Right lobe of liver (tissue), 6 donors: Measurements from ENCODE around the gene PLPP6. TPM values are rescaled to one million over a fixed set of nuclear protein-coding genes. Genes with fewer than 3 reads are reported as not detected.

Source experiments
- ATAC-seq, 4 donors: fragments of 200-7000 bp; cut with Tn5 transposase; one replicate each; pipeline ENCODE4 v1.9.1; 2020; ENCODE audit warnings: mild to moderate bottlenecking in 4 of 4, moderate library complexity in 4 of 4
- DNase-seq, 3 donors: peaks; one replicate each; pipeline ENCODE4 v3.0.0-alpha.2; 2020
- H3K27ac ChIP-seq, 3 donors: fragments of 200-600 bp; one replicate each; pipeline ENCODE4 v1.8.0; 2022
- H3K27me3 ChIP-seq, 2 donors: fragments of 200-600 bp; one replicate each; pipeline ENCODE4 v1.8.0; 2022
- H3K36me3 ChIP-seq, 4 donors: fragments of 200-600 bp; sonication (generic) in 1 of 4; one replicate each; pipeline versions ENCODE4 v1.5.1 to v1.8.0; 2017 to 2022; ENCODE audit warnings: control low read depth in 1 of 4
- H3K4me1 ChIP-seq, 4 donors: fragments of 200-600 bp; sonication (generic) in 1 of 4; one replicate each; pipeline versions ENCODE4 v1.5.1 to v1.8.0; 2017 to 2022; ENCODE audit warnings: control low read depth in 1 of 4
- H3K4me3 ChIP-seq, 3 donors: fragments of 200-600 bp; one replicate each; pipeline ENCODE4 v1.8.0; 2022
- H3K9me3 ChIP-seq, 4 donors: fragments of 200-600 bp; sonication (generic) in 1 of 4; one replicate each; pipeline versions ENCODE4 v1.5.1 to v1.8.0; 2017 to 2022; ENCODE audit warnings: control low read depth in 1 of 4
- POLR2A ChIP-seq: fragments of 450-650 bp; IDR thresholded peaks from one replicate; pipeline ENCODE4 v1.6.1; 2017; ENCODE audit warnings: antibody characterized with exemption, mild to moderate bottlenecking
- WGBS: methylation state at CpG from one replicate; pipeline ENCODE4 v1.1.6; 2018; ENCODE audit warnings: low coverage, low lambda C conversion rate; ENCODE audit not compliant: insufficient coverage; ENCODE audit errors: missing lambda C conversion rate; 5-methylcytosine and 5-hydroxymethylcytosine counted together
- intact Hi-C, 2 donors: fragments of 100-400 bp; cut with DNase I; formaldehyde crosslinking; loops; one replicate each; pipeline versions ENCODE4 v1.11.2 to v1.14.1; 2022
- total RNA-seq, 6 experiments: library from RNA; depleted of rRNA in 2 of 6; stranded (reverse); fragments of >200 nt in 2 of 6; fragmentation: NEBNext Ultra II Directional in 3 of 6; extraction: Animal tissue kit (Norgen Biotek cat#: 25700) in 3 of 6; gene quantifications; one replicate each; pipeline versions ENCODE4 v1.1.0 to v1.2.4, GENCODE V29; 2016 to 2023
- TF ChIP-seq, protein P1 (sequence below), 4 donors: fragments of 200-600 bp in 3 of 4; fragments of 450-650 bp in 1 of 4; IDR thresholded peaks; one replicate each; pipeline versions ENCODE4 v1.5.1 to v1.8.0; 2016 to 2022; ENCODE audit warnings: antibody characterized with exemption in 4 of 4, mild to moderate bottlenecking in 2 of 4
- donor health status: DM: no; HTN: yes; CAD: no.
- donor health status: DM: no; HTN: no; CAD: no.
- donor health status: DM: no; HTN: no; CAD: no.
- donor health status: DM: no; HTN: yes; CAD: no.
- donor health status: DM: no; HTN: yes; CAD: no.

The PLPP6 gene
- total RNA-seq, 6 experiments from 2014 or later = 7.8 to 12.4 (median 9.3) TPM

DNA sequence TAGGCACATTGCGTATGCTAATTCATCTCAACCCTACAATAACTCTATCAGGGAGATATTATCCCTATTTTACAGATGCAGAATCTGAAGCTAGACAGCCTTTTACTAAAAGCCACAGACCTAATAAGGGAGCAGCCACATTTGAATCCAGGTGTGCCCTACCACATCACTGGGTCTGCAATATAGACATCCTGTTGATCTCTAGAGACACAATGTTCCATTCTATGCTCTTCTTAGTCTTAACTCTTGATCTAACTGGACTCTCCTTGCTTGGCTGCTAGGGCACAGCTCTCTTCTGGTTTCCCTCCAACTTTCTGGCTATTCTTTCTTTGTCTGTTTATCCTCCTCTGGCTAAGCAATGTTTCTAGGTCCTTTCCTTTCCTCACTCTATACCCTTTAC, 5.6 kb downstream of the PLPP6 start:
- Histone ChIP-seq H3K27ac (no peak overlapping the region), H3K27me3 (no peaks in the 10 kb centered on the region), H3K9me3 (no peaks in the 10 kb centered on the region), H3K4me1 (peaks cover 0 to 29% (median 8%) of the 10 kb centered on the region in 4 donors), H3K36me3 (no peaks in the 10 kb centered on the region), H3K4me3 (no peak overlapping the region)
- ATAC-seq (no peak), DNase-seq (no peak)
- intact Hi-C loops = loop anchor here in 1 of 2 donors (10.0 kb wide), 1 partner anchor 77 kb away; the partner anchor contains the start of gene AK3
- WGBS = 100% methylated on average over 1 of the region's 1 CpG
- TF ChIP-seq POLR2A = no peak
- TF ChIP-seq, protein P1, sequence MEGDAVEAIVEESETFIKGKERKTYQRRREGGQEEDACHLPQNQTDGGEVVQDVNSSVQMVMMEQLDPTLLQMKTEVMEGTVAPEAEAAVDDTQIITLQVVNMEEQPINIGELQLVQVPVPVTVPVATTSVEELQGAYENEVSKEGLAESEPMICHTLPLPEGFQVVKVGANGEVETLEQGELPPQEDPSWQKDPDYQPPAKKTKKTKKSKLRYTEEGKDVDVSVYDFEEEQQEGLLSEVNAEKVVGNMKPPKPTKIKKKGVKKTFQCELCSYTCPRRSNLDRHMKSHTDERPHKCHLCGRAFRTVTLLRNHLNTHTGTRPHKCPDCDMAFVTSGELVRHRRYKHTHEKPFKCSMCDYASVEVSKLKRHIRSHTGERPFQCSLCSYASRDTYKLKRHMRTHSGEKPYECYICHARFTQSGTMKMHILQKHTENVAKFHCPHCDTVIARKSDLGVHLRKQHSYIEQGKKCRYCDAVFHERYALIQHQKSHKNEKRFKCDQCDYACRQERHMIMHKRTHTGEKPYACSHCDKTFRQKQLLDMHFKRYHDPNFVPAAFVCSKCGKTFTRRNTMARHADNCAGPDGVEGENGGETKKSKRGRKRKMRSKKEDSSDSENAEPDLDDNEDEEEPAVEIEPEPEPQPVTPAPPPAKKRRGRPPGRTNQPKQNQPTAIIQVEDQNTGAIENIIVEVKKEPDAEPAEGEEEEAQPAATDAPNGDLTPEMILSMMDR (IDR thresholded peaks at IDR 0.05) = no peak

- no peaks in the 10 kb centered on the region for H3K9me3 ChIP-seq
- DNase-seq (no peak), ATAC-seq (no peak)
- 56% methylated on average over 1 of the region's 2 CpGs for WGBS
- H3K4me3 ChIP-seq = no peak overlapping the region
- intact Hi-C loops = loop anchor here in 1 of 2 donors (10.0 kb wide), 1 partner anchor 76 kb away; the partner anchor contains the start of gene AK3
- TF ChIP-seq, protein P1 (IDR thresholded peaks at IDR 0.05) = no peak
- TF ChIP-seq POLR2A = no peak
- peaks cover 0 to 25% (median 6%) of the 10 kb centered on the region in 4 donors for H3K4me1 ChIP-seq
- no peak overlapping the region for H3K27ac ChIP-seq
- H3K27me3 ChIP-seq = no peaks in the 10 kb centered on the region
- no peaks in the 10 kb centered on the region for H3K36me3 ChIP-seq
These were observed 6.5 kb downstream of the PLPP6 start for GRCh38 chr9:4668604-4669003.

GRCh38 chr9:4669890-4670289, 7.8 kb downstream of the PLPP6 start:
- no peaks in the 10 kb centered on the region for H3K27me3 ChIP-seq

GRCh38 chr9:4670591-4670990, 8.5 kb downstream of the PLPP6 start:
- Histone ChIP-seq H3K4me3 (no peak overlapping the region), H3K9me3 (no peaks in the 10 kb centered on the region), H3K27ac (no peak overlapping the region), H3K36me3 (no peaks in the 10 kb centered on the region), H3K27me3 (no peaks in the 10 kb centered on the region), H3K4me1 (peaks cover 0 to 12% (median 3%) of the 10 kb centered on the region in 4 donors)
- ATAC-seq = no peak
- DNase-seq = no peak
- WGBS = 87% methylated on average over 3 of the region's 3 CpGs
- intact Hi-C loops = no loop called here
- no peak for TF ChIP-seq POLR2A
- TF ChIP-seq, protein P1 (IDR thresholded peaks at IDR 0.05) = no peak

More at GRCh38 chr9:4669890-4670289, 7.8 kb downstream of the PLPP6 start:
- Histone ChIP-seq H3K4me1 (peaks cover 0 to 15% (median 3%) of the 10 kb centered on the region in 4 donors), H3K27ac (no peak overlapping the region), H3K9me3 (no peaks in the 10 kb centered on the region), H3K36me3 (no peaks in the 10 kb centered on the region), H3K4me3 (no peak overlapping the region)
- intact Hi-C loops = loop anchor here in 1 of 2 donors (10.0 kb wide), 1 partner anchor 75 kb away; the partner anchor contains the start of gene AK3
- no peak for DNase-seq
- ATAC-seq = no peak
- no peak for TF ChIP-seq POLR2A
- TF ChIP-seq, protein P1 (IDR thresholded peaks at IDR 0.05) = no peak

DNA sequence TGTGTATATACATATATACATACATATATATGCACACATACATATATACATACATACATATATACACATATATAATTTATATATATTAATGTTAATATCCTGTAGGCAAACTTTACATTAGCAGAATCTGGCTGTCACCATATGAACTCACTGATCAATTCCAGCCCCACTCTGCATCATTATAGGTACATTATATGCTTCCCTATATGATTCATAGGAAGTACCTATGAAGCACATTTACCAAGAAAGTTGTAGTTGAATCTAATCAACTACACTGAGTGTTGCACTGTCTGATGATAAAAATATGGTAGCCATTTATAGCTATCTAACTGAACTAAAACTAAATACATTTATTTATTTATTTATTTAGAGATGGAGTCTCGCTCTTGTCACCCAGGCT, 9.6 kb downstream of the PLPP6 start:
- ATAC-seq (no peak), DNase-seq (no peak)
- Histone ChIP-seq H3K4me1 (peaks cover 0 to 7% (median 3%) of the 10 kb centered on the region in 4 donors), H3K27ac (no peak overlapping the region), H3K36me3 (no peaks in the 10 kb centered on the region), H3K27me3 (no peaks in the 10 kb centered on the region), H3K4me3 (no peak overlapping the region), H3K9me3 (no peaks in the 10 kb centered on the region)
- WGBS = 78% methylated on average over 1 of the region's 1 CpG
- intact Hi-C loops = no loop called here
- no peak for TF ChIP-seq POLR2A
- TF ChIP-seq, protein P1 (IDR thresholded peaks at IDR 0.05) = no peak
